Measurements from ENCODE around the gene BHLHA15. TPM values are rescaled to one million over a fixed set of nuclear protein-coding genes. Genes with fewer than 3 reads are reported as not detected.

Gene BHLHA15
- total RNA-seq, 1 experiment from 2014 or later: 5.2 TPM

DNA sequence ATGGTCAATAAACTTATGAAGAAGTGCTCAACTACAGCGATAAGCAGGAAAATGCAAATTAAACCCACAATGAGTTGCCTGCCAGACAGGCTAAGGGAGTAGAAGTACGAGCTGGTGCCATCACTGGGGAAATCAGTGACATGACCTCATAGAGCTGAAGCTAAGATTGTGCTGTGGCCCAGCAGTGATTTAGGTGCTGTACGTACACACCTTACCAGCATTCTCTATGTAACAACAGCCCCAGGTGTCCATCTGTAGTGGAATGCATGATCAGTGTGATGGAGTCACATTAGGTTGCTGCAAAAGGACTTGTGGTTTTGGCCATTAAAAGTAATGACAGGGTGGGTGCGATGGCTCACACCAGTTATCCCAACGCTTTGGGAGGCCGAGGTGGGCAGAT is 46.5 kb downstream of the BHLHA15 start:
- Histone ChIP-seq H3K79me2 (ENCODE audit: insufficient read depth, low read length) (peaks cover 22% of the 10 kb centered on the region), H3K27me3 (ENCODE audit: insufficient read depth, low read length) (no peaks in the 10 kb centered on the region), H3K4me2 (ENCODE audit: low read length) (no peak overlapping the region), H3K27ac (ENCODE audit: low read depth, low read length) (no peak overlapping the region), H3K9me3 (ENCODE audit: control insufficient read depth in 1 of 2, insufficient read depth in 1 of 2, low read depth in 1 of 2, low read length in 2 of 2) (no peaks in the 10 kb centered on the region), H3K4me3 (replicated peaks in 1 of 2; ENCODE audit: low read depth in 1 of 2, low read length in 2 of 2) (no peak overlapping the region), H2AFZ (ENCODE audit: low read depth, low read length, poor library complexity, severe bottlenecking) (no peak overlapping the region), H3K9me2 (ENCODE audit: insufficient read depth) (no peaks in the 10 kb centered on the region), H3K4me1 (ENCODE audit: control insufficient read depth in 1 of 2, insufficient read depth in 2 of 2, low read length in 2 of 2) (peaks cover 5 to 8% of the 10 kb centered on the region in 2 experiments; a peak in 3 of 4 replicates), H4K20me1 (ENCODE audit: insufficient read depth) (no peaks in the 10 kb centered on the region), H3K9ac (ENCODE audit: low read length) (no peak overlapping the region), H3K36me3 (ENCODE audit: control insufficient read depth in 1 of 2, insufficient read depth in 2 of 2, low read length in 2 of 2) (no peaks in the 10 kb centered on the region)
- POLR2A ChIA-PET: interaction anchor here (1.0 kb wide), 1 partner anchor 11 kb away, joined by 3 read pairs; no protein-coding TSS in a partner anchor
- DNase-seq (ENCODE audit: low read depth, low spot score) (no peak), ATAC-seq (no peak)
- intact Hi-C loops (cut with micrococcal nuclease): no loop called here
- BruUV-seq (replicated peaks): no TSS peak
- CTCF ChIA-PET: no interaction called here
- RAD21 ChIA-PET (ENCODE audit: low non-redundant PET in 1 of 2, low total read pairs in 2 of 2, uncharacterized antibody in 2 of 2, unreplicated experiment in 2 of 2): no interaction called here
- TF ChIP-seq, protein P1, sequence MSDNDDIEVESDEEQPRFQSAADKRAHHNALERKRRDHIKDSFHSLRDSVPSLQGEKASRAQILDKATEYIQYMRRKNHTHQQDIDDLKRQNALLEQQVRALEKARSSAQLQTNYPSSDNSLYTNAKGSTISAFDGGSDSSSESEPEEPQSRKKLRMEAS (IDR thresholded peaks at IDR 0.05): no peak
- TF ChIP-seq POLR2A (IDR thresholded peaks at IDR 0.05; ENCODE audit: borderline replicate concordance, extremely low read depth, insufficient read depth, insufficient read length) (no peak), CBX3 (IDR thresholded peaks at IDR 0.05; ENCODE audit: low read depth) (no peak), EZH2phosphoT487 (IDR thresholded peaks at IDR 0.05; ENCODE audit: borderline replicate concordance) (no peak)

Other genes with a start within 250 kb of the BHLHA15 start
- not detected for gene OCM2, start 221.2 kb upstream of the BHLHA15 start, total RNA-seq (2021; ENCODE audit: unreplicated experiment)
- 17.8 TPM for gene LMTK2, start 104.6 kb upstream of the BHLHA15 start, total RNA-seq (2021; ENCODE audit: unreplicated experiment)
- gene TECPR1, start 40.8 kb downstream of the BHLHA15 start, total RNA-seq (2021; ENCODE audit: unreplicated experiment): 19.9 TPM
- 102 TPM for gene BRI3, start 70.2 kb downstream of the BHLHA15 start, total RNA-seq (2021; ENCODE audit: unreplicated experiment)
- 61.2 TPM for gene BAIAP2L1, start 189.7 kb downstream of the BHLHA15 start, total RNA-seq (2021; ENCODE audit: unreplicated experiment)